Lung (tissue), 12 donors: ENCODE measurements around the gene REC8. TPM values are rescaled to one million over a fixed set of nuclear protein-coding genes. Genes with fewer than 3 reads are reported as not detected.
"Not testable (repeated sequence)": the region's sequence is repeated elsewhere in the genome, so short reads cannot be mapped to it uniquely, and the experiment has no call there.

Experiments
- ATAC-seq: fragments of 200-7000 bp; cut with Tn5 transposase; one replicate; pipeline ENCODE4 v1.9.1; 2020; ENCODE audit warnings: moderate number of reproducible peaks; ENCODE audit not compliant: insufficient read depth, low FRiP score
- DNase-seq, 3 donors: peaks; one replicate each; pipeline ENCODE4 v3.0.0-alpha.2; 2013 to 2017
- H3K27ac ChIP-seq, 2 donors: one replicate each; pipeline ENCODE4 v1.5.1; 2013; ENCODE audit warnings: mild to moderate bottlenecking in 2 of 2, moderate library complexity in 2 of 2, control low read depth in 1 of 2, inconsistent platforms in 1 of 2, low read depth in 1 of 2, low read length in 1 of 2
- H3K27me3 ChIP-seq, 3 donors: one replicate each; pipeline ENCODE4 v1.5.1; 2013; ENCODE audit warnings: low read length in 2 of 3; ENCODE audit not compliant: control insufficient read depth in 3 of 3, insufficient read depth in 3 of 3
- H3K36me3 ChIP-seq, 4 donors: one replicate each; pipeline ENCODE4 v1.5.1; 2013; ENCODE audit warnings: low read length in 4 of 4, mild to moderate bottlenecking in 1 of 4, moderate library complexity in 1 of 4; ENCODE audit not compliant: control insufficient read depth in 4 of 4, insufficient read depth in 4 of 4
- H3K4me1 ChIP-seq, 5 donors: one replicate each; pipeline ENCODE4 v1.5.1; 2013; ENCODE audit warnings: low read length in 5 of 5, mild to moderate bottlenecking in 2 of 5, moderate library complexity in 1 of 5; ENCODE audit not compliant: control insufficient read depth in 5 of 5, insufficient read depth in 5 of 5
- H3K4me3 ChIP-seq: one replicate; pipeline ENCODE4 v1.5.1; 2013; ENCODE audit warnings: mild to moderate bottlenecking, control low read depth, moderate library complexity
- H3K9ac ChIP-seq, 2 donors: one replicate each; pipeline ENCODE4 v1.5.1; 2013; ENCODE audit warnings: low read length in 2 of 2, control low read depth in 1 of 2; ENCODE audit not compliant: insufficient read depth in 1 of 2
- H3K9me3 ChIP-seq, 4 donors: one replicate each; pipeline ENCODE4 v1.5.1; 2013; ENCODE audit warnings: low read length in 3 of 4, mild to moderate bottlenecking in 1 of 4, moderate library complexity in 1 of 4; ENCODE audit not compliant: control insufficient read depth in 4 of 4, insufficient read depth in 3 of 4
- CTCF ChIP-seq: IDR thresholded peaks from 2 replicates; pipeline ENCODE4 v1.5.1; 2012; ENCODE audit warnings: mild to moderate bottlenecking; ENCODE audit errors: control extremely low read depth, extremely low read depth
- WGBS, 2 donors: extraction: QIAGEN DNeasy Blood & Tissue Kit; methylation state at CpG; one replicate each; pipeline ENCODE4 v1.1.7; 2013; 5-methylcytosine and 5-hydroxymethylcytosine counted together
- polyA plus RNA-seq, 2 donors: library from polyadenylated mRNA; stranded (reverse); fragments of 200-250 nt; gene quantifications; one replicate each; pipeline ENCODE4 v1.2.1, GENCODE V29; 2013
- total RNA-seq, 2 donors: library from RNA; depleted of rRNA in 1 of 2; stranded (reverse); fragments of >200 nt in 1 of 2; gene quantifications; one replicate each; pipeline ENCODE4 v1.2.1, GENCODE V29; 2014 to 2021
- donor health status: control.
- donor health status: control.
- donor health status: Bipolar disorder and iron deficiency.
- donor health status: healthy.
- donor health status: DM: yes; HTN: yes; CAD: no.

The REC8 gene
- total and polyA plus RNA-seq, 4 donors: 13.3 to 48.1 (median 29.5) TPM

- H3K36me3 ChIP-seq: peaks cover 0 to 5% (median 4%) of the 10 kb centered on the region in 4 donors
- H3K4me3 ChIP-seq: no peak overlapping the region
- H3K27me3 ChIP-seq: no peaks in the 10 kb centered on the region
- 43 to 55% methylated on average over 3 of the region's 3 CpGs for WGBS, 2 donors
- no peaks in the 10 kb centered on the region for H3K9me3 ChIP-seq
- H3K9ac ChIP-seq: no peak overlapping the region
- H3K27ac ChIP-seq: no peak overlapping the region
- no peak for TF ChIP-seq CTCF
- H3K4me1 ChIP-seq: peaks cover 0 to 3% (median 0%) of the 10 kb centered on the region in 5 donors
- DNase-seq (no peak), ATAC-seq (no peak)
Measured at GRCh38 chr14:24219521-24219920, 47.6 kb downstream of the REC8 start.

- not testable (repeated sequence) for ATAC-seq, H3K36me3 ChIP-seq, DNase-seq, H3K9ac ChIP-seq, H3K4me1 ChIP-seq, H3K9me3 ChIP-seq, H3K4me3 ChIP-seq, H3K27me3 ChIP-seq
- H3K27ac ChIP-seq: peak overlapping the region in 1 of 2 donors; percentile 14
- 94 to 99% methylated on average over 4 of the region's 4 CpGs for WGBS, 2 donors
Measured at GRCh38 chr14:24222987-24223386, 51.1 kb downstream of the REC8 start.

- Histone ChIP-seq H3K4me1 (peaks cover 0 to 3% (median 0%) of the 10 kb centered on the region in 5 donors), H3K27me3 (no peaks in the 10 kb centered on the region), H3K4me3 (no peak overlapping the region), H3K9me3 (no peaks in the 10 kb centered on the region), H3K9ac (no peak overlapping the region), H3K36me3 (peaks cover 0 to 3% (median 0%) of the 10 kb centered on the region in 4 donors), H3K27ac (peak overlapping the region; percentile 23 to 31)
- TF ChIP-seq CTCF: no peak
- no peak for DNase-seq
- 80 to 88% methylated on average over 7 of the region's 7 CpGs for WGBS, 2 donors
- ATAC-seq: no peak
Measured at GRCh38 chr14:24224618-24225071, 52.8 kb downstream of the REC8 start.

- Histone ChIP-seq H3K27ac (no peak overlapping the region), H3K4me3 (no peak overlapping the region), H3K27me3 (no peaks in the 10 kb centered on the region), H3K36me3 (peaks cover 0 to 3% (median 0%) of the 10 kb centered on the region in 4 donors), H3K9me3 (no peaks in the 10 kb centered on the region), H3K4me1 (peaks cover 3 to 7% (median 6%) of the 10 kb centered on the region in 5 donors), H3K9ac (no peak overlapping the region)
- DNase-seq (no peak), ATAC-seq (no peak)
- no peak for TF ChIP-seq CTCF
- 79 to 86% methylated on average over 1 of the region's 1 CpG for WGBS, 2 donors
Measured at GRCh38 chr14:24226473-24226872, 54.6 kb downstream of the REC8 start.
